CD4-positive, alpha-beta T cell treated with Interleukin-17A for 1 hour (primary cell): ENCODE data around the gene PTPN11.
"Not testable (repeated sequence)": the region's sequence is repeated elsewhere in the genome, so short reads cannot be mapped to it uniquely, and the experiment has no call there.

ENCODE experiments used
- DNase-seq: peaks from one replicate; pipeline ENCODE4 v3.0.0-alpha.2; 2020

PTPN11 gene

GRCh38 chr12:112409906-112410244 lies 8.9 kb upstream of the PTPN11 start:
- DNase-seq = no peak

- no peak for DNase-seq
Observed at GRCh38 chr12:112413855-112414625, 4.7 kb upstream of the PTPN11 start.

- not testable (repeated sequence) for DNase-seq
Observed at GRCh38 chr12:112415457-112415856, 3.3 kb upstream of the PTPN11 start.

- no peak for DNase-seq
Observed at GRCh38 chr12:112418273-112418607, 507 bp upstream of the PTPN11 start.

GRCh38 chr12:112419297-112420133 lies 768 bp downstream of the PTPN11 start:
- DNase-seq = no peak

- DNase-seq = no peak
Observed at GRCh38 chr12:112420740-112421139, 2.0 kb downstream of the PTPN11 start.

GRCh38 chr12:112421363-112421762 lies 2.6 kb downstream of the PTPN11 start:
- DNase-seq = no peak

GRCh38 chr12:112422531-112422930 lies 3.8 kb downstream of the PTPN11 start:
- DNase-seq = no peak

GRCh38 chr12:112424126-112424525 lies 5.4 kb downstream of the PTPN11 start:
- no peak for DNase-seq

GRCh38 chr12:112425582-112426382 lies 7.0 kb downstream of the PTPN11 start:
- DNase-seq = no peak

GRCh38 chr12:112427760-112428159 lies 9.0 kb downstream of the PTPN11 start:
- DNase-seq = no peak

- no peak for DNase-seq
Observed at GRCh38 chr12:112430929-112431328, 12.2 kb downstream of the PTPN11 start.

GRCh38 chr12:112431965-112432364 lies 13.2 kb downstream of the PTPN11 start:
- DNase-seq = no peak

- DNase-seq = no peak
Observed at GRCh38 chr12:112433551-112433950, 14.8 kb downstream of the PTPN11 start.

- DNase-seq = not testable (repeated sequence)
Observed at GRCh38 chr12:112438645-112439044, 19.9 kb downstream of the PTPN11 start.

- no peak for DNase-seq
Observed at GRCh38 chr12:112439769-112440168, 21.0 kb downstream of the PTPN11 start.

- not testable (repeated sequence) for DNase-seq
Observed at GRCh38 chr12:112440653-112441052, 21.9 kb downstream of the PTPN11 start.

GRCh38 chr12:112443916-112444315 lies 25.2 kb downstream of the PTPN11 start:
- no peak for DNase-seq

GRCh38 chr12:112446008-112446725 lies 27.4 kb downstream of the PTPN11 start:
- no peak for DNase-seq

- peak; percentile 5 for DNase-seq
Observed at GRCh38 chr12:112447106-112447505, 28.4 kb downstream of the PTPN11 start.

GRCh38 chr12:112448165-112448564 lies 29.4 kb downstream of the PTPN11 start:
- DNase-seq = not testable (repeated sequence)

GRCh38 chr12:112450725-112451124 lies 32.0 kb downstream of the PTPN11 start:
- no peak for DNase-seq

GRCh38 chr12:112456029-112456428 lies 37.3 kb downstream of the PTPN11 start:
- no peak for DNase-seq
